ENCODE measurements around the gene TM7SF3. TPM values are rescaled to one million over a fixed set of nuclear protein-coding genes. Genes with fewer than 3 reads are reported as not detected.

TM7SF3 gene
- total and polyA plus RNA-seq, 2 donors (not counting 3 experiments of a cell fraction or from before 2014, with no cell fraction given): 54.8 to 70.7 TPM

DNA sequence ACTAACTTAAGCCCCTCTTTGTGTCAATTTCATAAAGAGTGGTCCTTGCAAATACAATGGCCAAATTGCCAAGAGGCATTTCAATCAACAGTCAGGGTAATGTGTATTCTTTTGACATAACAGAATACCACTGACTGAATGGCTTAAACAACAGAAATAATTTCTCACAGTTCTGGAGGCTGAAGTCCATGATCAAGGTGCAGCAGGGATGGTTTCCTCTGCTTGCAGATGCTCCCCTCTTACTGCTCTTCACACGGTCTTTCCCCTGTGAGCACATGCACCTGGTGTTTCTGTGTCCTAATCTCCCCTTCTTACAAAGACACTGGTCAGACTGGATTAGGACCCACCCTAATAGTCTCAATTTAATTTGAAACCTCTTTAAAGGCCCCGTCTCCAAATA is 44.0 kb downstream of the TM7SF3 start:
- dilution Hi-C loops (cut with MboI; ENCODE audit: extremely low pct_ligation_motif_present, low sequenced_read_pairs): no loop called here
- no peak for FAIRE-seq
- intact Hi-C loops (cut with micrococcal nuclease): no loop called here
- Histone ChIP-seq H3K9me3 (replicated peaks; ENCODE audit: control insufficient read depth, insufficient read depth, low read length) (no peaks in the 10 kb centered on the region), H3K9ac (replicated peaks; ENCODE audit: extremely low read depth, insufficient read depth, low read length) (no peak overlapping the region), H3K9me1 (replicated peaks; ENCODE audit: control insufficient read depth, extremely low read depth, insufficient read depth, low read length) (no peaks in the 10 kb centered on the region), H3K27me3 (ENCODE audit: control insufficient read depth in 2 of 2, insufficient read depth in 2 of 2, low read length in 2 of 2) (no peaks in the 10 kb centered on the region), H3K79me2 (ENCODE audit: control insufficient read depth, insufficient read depth, low read length) (no peaks in the 10 kb centered on the region), H3K4me1 (ENCODE audit: control insufficient read depth, extremely low read depth, insufficient read depth, low read length) (no peaks in the 10 kb centered on the region), H2AFZ (ENCODE audit: low read depth, low read length) (no peak overlapping the region), H4K20me1 (replicated peaks; ENCODE audit: control insufficient read depth, extremely low read depth, insufficient read depth, low read length) (no peaks in the 10 kb centered on the region), H3K4me3 (replicated peaks in 1 of 3; ENCODE audit: insufficient read depth in 1 of 3, low read depth in 1 of 3, low read length in 3 of 3) (no peak overlapping the region), H3K27ac (ENCODE audit: insufficient read depth, low read depth, low read length) (no peak overlapping the region), H3K36me3 (ENCODE audit: control insufficient read depth in 2 of 2, extremely low read depth in 1 of 2, insufficient read depth in 2 of 2, low read length in 2 of 2) (peaks cover 0 to 17% of the 10 kb centered on the region in 2 experiments), H3K4me2 (ENCODE audit: insufficient read depth, low read length) (no peak overlapping the region)
- POLR2A ChIA-PET: no interaction called here
- BruUV-seq (replicated peaks): no TSS peak
- DNase-seq (ENCODE audit: low read depth, low spot score): no peak
- CTCF ChIA-PET: interaction anchor here (1.6 kb wide), 1 partner anchor 8 kb away, joined by 3 read pairs; no protein-coding TSS in a partner anchor
- TF ChIP-seq, protein P1, sequence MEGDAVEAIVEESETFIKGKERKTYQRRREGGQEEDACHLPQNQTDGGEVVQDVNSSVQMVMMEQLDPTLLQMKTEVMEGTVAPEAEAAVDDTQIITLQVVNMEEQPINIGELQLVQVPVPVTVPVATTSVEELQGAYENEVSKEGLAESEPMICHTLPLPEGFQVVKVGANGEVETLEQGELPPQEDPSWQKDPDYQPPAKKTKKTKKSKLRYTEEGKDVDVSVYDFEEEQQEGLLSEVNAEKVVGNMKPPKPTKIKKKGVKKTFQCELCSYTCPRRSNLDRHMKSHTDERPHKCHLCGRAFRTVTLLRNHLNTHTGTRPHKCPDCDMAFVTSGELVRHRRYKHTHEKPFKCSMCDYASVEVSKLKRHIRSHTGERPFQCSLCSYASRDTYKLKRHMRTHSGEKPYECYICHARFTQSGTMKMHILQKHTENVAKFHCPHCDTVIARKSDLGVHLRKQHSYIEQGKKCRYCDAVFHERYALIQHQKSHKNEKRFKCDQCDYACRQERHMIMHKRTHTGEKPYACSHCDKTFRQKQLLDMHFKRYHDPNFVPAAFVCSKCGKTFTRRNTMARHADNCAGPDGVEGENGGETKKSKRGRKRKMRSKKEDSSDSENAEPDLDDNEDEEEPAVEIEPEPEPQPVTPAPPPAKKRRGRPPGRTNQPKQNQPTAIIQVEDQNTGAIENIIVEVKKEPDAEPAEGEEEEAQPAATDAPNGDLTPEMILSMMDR (IDR thresholded peaks at IDR 0.05; ENCODE audit: extremely low read depth in 1 of 2, insufficient read depth in 1 of 2, low read depth in 1 of 2, low read length in 2 of 2): no peak
- TF ChIP-seq, protein P2, sequence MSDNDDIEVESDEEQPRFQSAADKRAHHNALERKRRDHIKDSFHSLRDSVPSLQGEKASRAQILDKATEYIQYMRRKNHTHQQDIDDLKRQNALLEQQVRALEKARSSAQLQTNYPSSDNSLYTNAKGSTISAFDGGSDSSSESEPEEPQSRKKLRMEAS (IDR thresholded peaks at IDR 0.05; ENCODE audit: insufficient read depth, insufficient read length): no peak
- TF ChIP-seq FOS (IDR thresholded peaks at IDR 0.05; ENCODE audit: borderline replicate concordance, insufficient read depth, low read length) (no peak), POLR2A (IDR thresholded peaks at IDR 0.05; ENCODE audit: low read depth, low read length) (no peak), EZH2 (IDR thresholded peaks at IDR 0.05; ENCODE audit: borderline replicate concordance, low read depth, low read length, severe bottlenecking) (no peak), POLR2AphosphoS5 (IDR thresholded peaks at IDR 0.05; ENCODE audit: insufficient read depth, low read depth, low read length) (no peak), MYC (IDR thresholded peaks at IDR 0.05; ENCODE audit: low read depth, low read length) (no peak), GATA2 (IDR thresholded peaks at IDR 0.05; ENCODE audit: insufficient read depth, insufficient read length, low read depth, low read length) (no peak), JUN (IDR thresholded peaks at IDR 0.05; ENCODE audit: borderline replicate concordance, insufficient read depth, insufficient read length, low read depth) (no peak)

All from endothelial cell of umbilical vein (primary cell).